Osteoblast (primary cell): ENCODE measurements around the gene MICAL3. TPM values are rescaled to one million over a fixed set of nuclear protein-coding genes. Genes with fewer than 3 reads are reported as not detected.
"Not testable (repeated sequence)": the region's sequence is repeated elsewhere in the genome, so short reads cannot be mapped to it uniquely, and the experiment has no call there.

Experiments
- DNase-seq: peaks from one replicate; pipeline ENCODE4 v3.0.0; 2011; ENCODE audit warnings: low spot score, mixed read lengths; ENCODE audit not compliant: insufficient read length; ENCODE audit errors: missing footprints
- H2AFZ ChIP-seq: 2 replicates; pipeline ENCODE4 v1.6.0; 2011; ENCODE audit warnings: mild to moderate bottlenecking, low read length
- H3K27ac ChIP-seq: 2 replicates; pipeline ENCODE4 v1.5.1; 2011; ENCODE audit warnings: mild to moderate bottlenecking, low read depth, low read length, moderate library complexity
- H3K27me3 ChIP-seq: 2 replicates; pipeline ENCODE4 v1.6.0; 2012; ENCODE audit warnings: mild to moderate bottlenecking, control low read depth, inconsistent platforms, low read length, moderate library complexity; ENCODE audit not compliant: insufficient read depth
- H3K36me3 ChIP-seq: 2 replicates; pipeline ENCODE4 v1.5.1; 2011; ENCODE audit warnings: mild to moderate bottlenecking, low read length, control low read depth, moderate library complexity; ENCODE audit not compliant: insufficient read depth
- H3K4me1 ChIP-seq: 2 replicates; pipeline ENCODE4 v1.5.1; 2011; ENCODE audit warnings: mild to moderate bottlenecking, low read length, control low read depth, moderate library complexity; ENCODE audit not compliant: insufficient read depth
- H3K4me2 ChIP-seq: 2 replicates; pipeline ENCODE4 v1.6.0; 2011; ENCODE audit warnings: mild to moderate bottlenecking, low read length; ENCODE audit not compliant: insufficient read depth
- H3K4me3 ChIP-seq: fragments of 200-600 bp; sonication (generic); 3 replicates; pipeline ENCODE4 v1.5.1; 2012; ENCODE audit warnings: mild to moderate bottlenecking, low read length, inconsistent platforms; ENCODE audit not compliant: insufficient read depth
- H3K79me2 ChIP-seq: 2 replicates; pipeline ENCODE4 v1.6.0; 2012; ENCODE audit warnings: mild to moderate bottlenecking, low read length, control low read depth, inconsistent platforms; ENCODE audit not compliant: insufficient read depth
- H3K9me3 ChIP-seq: 2 replicates; pipeline ENCODE4 v1.5.1; 2011; ENCODE audit warnings: low read depth, low read length, control low read depth
- H4K20me1 ChIP-seq: 2 replicates; pipeline ENCODE4 v1.6.0; 2012; ENCODE audit warnings: mild to moderate bottlenecking, low read length, control low read depth; ENCODE audit not compliant: insufficient read depth
- CTCF ChIP-seq: IDR thresholded peaks from 2 replicates; pipeline ENCODE4 v1.5.1; 2011; ENCODE audit warnings: mild to moderate bottlenecking, low read depth, low read length, moderate library complexity; ENCODE audit errors: extremely low read depth
- total RNA-seq: library from RNA; depleted of rRNA; stranded (reverse); fragments of >200 nt; gene quantifications from 2 replicates; pipeline ENCODE4 v1.2.3, GENCODE V29; 2012

Gene MICAL3
- total RNA-seq, 1 donor: 35.1 TPM

GRCh38 chr22:18064636-18065035, 40.3 kb upstream of the MICAL3 start:
- Histone ChIP-seq H4K20me1 (no peaks in the 10 kb centered on the region), H3K79me2 (no peaks in the 10 kb centered on the region), H2AFZ (no peak overlapping the region), H3K9me3 (no peaks in the 10 kb centered on the region), H3K27ac (no peak overlapping the region), H3K4me3 (no peak overlapping the region), H3K36me3 (no peaks in the 10 kb centered on the region), H3K4me1 (peaks cover 25% of the 10 kb centered on the region), H3K4me2 (no peak overlapping the region), H3K27me3 (no peaks in the 10 kb centered on the region)
- TF ChIP-seq CTCF: no peak
- DNase-seq: no peak

- not testable (repeated sequence) for H4K20me1 ChIP-seq, H3K9me3 ChIP-seq, H3K79me2 ChIP-seq, H2AFZ ChIP-seq, H3K4me2 ChIP-seq, H3K27ac ChIP-seq, H3K4me3 ChIP-seq, H3K27me3 ChIP-seq, H3K36me3 ChIP-seq, DNase-seq
- peaks cover 25% of the 10 kb centered on the region for H3K4me1 ChIP-seq
Measured at GRCh38 chr22:18063715-18064114, 39.4 kb upstream of the MICAL3 start.

- no peak for TF ChIP-seq CTCF
- no peak for DNase-seq
- no peaks in the 10 kb centered on the region for H3K27me3 ChIP-seq
- H3K27ac ChIP-seq: no peak overlapping the region
- no peaks in the 10 kb centered on the region for H3K36me3 ChIP-seq
- H4K20me1 ChIP-seq: no peaks in the 10 kb centered on the region
- H2AFZ ChIP-seq: no peak overlapping the region
- H3K4me1 ChIP-seq: peaks cover 22% of the 10 kb centered on the region
- H3K9me3 ChIP-seq: no peaks in the 10 kb centered on the region
- H3K4me2 ChIP-seq: no peak overlapping the region
- no peak overlapping the region for H3K4me3 ChIP-seq
- no peaks in the 10 kb centered on the region for H3K79me2 ChIP-seq
Measured at GRCh38 chr22:18063306-18063705, 38.9 kb upstream of the MICAL3 start.

- no peak overlapping the region for H3K4me2 ChIP-seq
- H2AFZ ChIP-seq: no peak overlapping the region
- no peak overlapping the region for H3K4me3 ChIP-seq
- no peak for DNase-seq
- H4K20me1 ChIP-seq: no peaks in the 10 kb centered on the region
- H3K9me3 ChIP-seq: no peaks in the 10 kb centered on the region
- peaks cover 18% of the 10 kb centered on the region for H3K4me1 ChIP-seq
- TF ChIP-seq CTCF: no peak
- H3K36me3 ChIP-seq: no peaks in the 10 kb centered on the region
- no peaks in the 10 kb centered on the region for H3K79me2 ChIP-seq
- H3K27me3 ChIP-seq: no peaks in the 10 kb centered on the region
- no peak overlapping the region for H3K27ac ChIP-seq
Measured at GRCh38 chr22:18062421-18062820, 38.1 kb upstream of the MICAL3 start.
